CMK (cell line): ENCODE data around the gene COL27A1.

Experiments used
- DNase-seq: peaks from one replicate; pipeline ENCODE4 v3.0.0-alpha.2; 2010; ENCODE audit warnings: low read depth

COL27A1 gene

DNA sequence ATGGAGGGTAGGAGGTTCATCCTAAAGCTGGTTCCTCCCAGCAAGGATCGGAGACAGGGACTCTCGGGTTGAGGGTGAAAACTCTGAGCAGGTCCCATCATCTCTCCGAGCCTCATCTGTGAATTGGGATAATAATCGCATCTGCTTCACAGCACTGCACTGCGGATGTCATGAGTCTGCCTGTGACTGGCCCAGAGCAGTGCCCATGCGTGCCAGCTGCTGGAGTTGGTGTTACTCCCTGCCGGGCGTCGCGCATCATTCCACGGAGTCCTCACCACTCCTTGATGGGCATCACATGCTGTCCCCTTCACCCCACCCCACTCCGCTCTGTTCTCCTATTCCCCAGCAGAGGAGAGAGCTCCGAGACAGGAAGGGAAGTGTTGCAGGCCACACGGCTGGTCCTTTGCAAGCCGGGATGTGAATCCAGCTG is 132.4 kb downstream of the COL27A1 start:
- no peak for DNase-seq

DNA sequence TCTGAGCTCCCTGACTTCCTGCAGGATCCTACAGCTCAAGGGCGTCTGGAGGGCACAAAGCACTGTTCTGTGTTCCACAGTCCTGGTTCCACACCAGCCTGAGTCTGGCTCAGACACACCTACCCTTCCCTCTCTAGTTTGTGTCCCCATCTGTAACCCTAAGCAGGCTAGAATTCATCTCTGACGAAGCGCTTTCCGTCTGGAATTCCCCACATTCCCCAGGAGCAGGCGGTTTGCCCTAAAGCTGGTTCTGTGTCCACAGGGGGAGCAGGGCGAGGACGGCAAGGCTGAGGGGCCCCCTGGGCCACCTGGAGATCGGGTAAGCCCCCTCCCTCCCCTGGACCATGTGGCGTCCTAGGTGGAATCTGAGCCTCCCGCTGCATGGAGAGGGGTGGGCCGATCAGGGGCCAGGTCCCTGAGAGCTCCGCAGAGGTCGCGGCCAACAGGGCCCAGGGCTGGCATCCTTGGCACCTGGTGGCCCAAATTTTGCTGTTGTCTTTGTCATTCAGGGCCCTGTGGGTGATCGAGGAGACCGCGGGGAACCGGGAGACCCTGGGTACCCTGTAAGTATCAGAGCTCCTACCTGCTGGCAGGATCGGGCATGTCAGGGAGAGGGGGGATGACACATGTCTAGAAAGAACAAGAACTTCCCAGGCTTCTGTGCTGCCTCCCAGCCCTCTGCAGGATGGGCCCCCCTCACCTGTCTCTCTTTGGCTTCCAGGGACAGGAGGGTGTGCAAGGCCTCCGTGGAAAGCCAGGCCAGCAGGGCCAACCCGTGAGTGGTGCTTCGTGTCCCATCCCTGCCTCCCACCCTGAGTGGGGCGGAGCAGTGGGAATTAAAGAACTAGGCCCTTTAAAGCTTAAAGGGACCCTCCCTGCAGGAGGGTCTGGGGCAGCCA is 133.1 kb downstream of the COL27A1 start:
- no peak for DNase-seq

DNA sequence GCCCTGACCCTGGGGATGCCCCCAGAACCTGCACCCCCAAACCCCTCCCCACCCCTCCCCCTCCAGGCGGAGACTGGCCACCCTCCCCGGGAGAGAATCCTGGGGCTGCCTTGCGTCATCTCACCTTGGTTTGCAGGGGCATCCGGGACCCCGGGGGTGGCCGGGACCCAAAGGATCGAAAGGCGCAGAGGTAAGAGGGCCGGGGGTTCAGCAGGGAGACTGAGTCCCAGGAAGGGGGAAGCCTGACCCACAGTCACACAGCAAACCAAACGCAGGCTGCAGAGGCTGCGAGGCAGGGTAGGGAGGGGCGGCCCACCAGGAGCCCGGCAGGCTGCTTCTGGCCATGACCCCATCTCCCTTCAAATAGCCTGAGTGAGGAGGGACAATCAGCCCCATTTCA is 133.8 kb downstream of the COL27A1 start:
- no peak for DNase-seq

DNA sequence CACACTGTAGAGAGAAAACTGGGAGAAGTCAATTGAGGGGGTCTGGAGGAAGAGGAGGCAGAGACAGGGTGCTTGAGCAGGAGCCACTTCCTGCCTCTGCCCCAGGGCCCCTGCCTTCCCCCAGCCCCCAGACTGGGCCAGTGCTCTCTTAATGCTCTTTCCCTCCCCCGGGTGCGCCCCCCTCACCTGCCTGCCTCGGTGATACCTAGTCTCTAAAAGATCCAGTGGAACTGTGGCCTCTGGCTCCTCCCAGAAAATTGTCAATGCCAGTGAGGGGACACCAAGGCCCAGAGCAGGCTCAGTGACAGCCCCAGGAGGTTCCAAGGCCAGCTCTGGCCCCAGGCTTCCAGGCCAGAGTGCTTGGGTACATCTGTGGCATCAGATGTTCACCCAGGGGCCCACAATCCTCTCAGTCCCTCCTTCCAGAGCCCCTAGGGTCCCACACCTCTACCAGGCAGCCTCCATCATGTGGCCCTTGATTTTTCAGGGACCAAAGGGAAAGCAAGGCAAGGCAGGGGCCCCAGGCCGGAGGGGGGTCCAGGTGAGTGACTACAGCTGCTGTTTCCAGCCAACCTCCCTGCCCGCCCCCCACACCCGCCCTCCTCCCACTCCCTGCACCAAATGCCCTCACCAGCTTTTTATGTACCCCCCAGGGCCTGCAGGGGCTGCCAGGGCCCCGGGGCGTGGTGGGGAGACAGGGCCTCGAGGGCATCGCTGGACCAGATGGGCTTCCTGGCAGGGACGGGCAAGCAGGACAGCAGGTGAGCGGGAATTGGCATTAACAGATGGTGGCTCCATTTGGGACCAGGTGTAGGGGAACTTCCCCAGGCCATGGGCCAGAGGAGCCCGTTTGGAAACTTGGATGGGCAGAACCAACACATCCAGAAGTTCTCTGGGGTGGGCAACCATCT is 134.5 kb downstream of the COL27A1 start:
- no peak for DNase-seq

DNA sequence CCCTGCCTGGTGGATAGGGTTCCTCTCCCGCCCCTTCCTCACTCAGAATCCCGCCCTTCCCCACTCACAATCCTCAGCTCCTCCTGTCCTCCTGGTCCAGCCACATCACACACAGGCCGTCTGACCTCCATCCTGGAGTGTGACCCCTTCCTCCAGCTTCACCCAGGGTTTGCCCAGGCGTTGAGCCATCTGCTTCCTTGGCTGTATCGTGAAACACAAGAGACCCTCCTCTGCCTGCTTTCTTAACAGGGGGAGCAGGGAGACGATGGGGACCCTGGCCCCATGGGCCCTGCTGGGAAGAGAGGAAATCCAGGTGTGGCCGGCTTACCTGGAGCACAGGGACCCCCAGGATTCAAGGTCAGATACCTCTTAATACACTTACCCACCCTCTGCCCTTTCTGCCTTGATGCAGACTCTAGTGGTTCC is 135.2 kb downstream of the COL27A1 start:
- no peak for DNase-seq

DNA sequence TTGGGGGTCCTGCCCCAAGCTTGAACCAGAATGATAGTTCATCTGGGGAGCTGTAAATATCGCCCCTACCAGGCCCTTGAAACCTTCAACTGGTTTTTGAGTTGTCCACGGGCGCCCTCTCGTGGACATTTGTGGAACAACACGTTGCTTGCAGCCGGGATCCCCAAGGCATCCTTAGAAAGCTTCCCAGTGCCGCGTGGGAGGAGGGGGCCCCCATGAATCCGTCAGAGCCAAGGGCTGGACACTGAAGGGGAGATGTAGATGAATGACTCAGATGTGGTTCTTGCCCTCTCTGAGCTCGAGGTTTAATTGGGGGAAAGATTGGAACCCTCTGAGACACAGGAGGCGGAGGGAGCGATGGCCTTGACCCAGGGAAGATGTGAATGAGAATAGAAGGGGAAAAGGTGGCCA is 135.7 kb downstream of the COL27A1 start:
- peak; percentile 37 for DNase-seq

DNA sequence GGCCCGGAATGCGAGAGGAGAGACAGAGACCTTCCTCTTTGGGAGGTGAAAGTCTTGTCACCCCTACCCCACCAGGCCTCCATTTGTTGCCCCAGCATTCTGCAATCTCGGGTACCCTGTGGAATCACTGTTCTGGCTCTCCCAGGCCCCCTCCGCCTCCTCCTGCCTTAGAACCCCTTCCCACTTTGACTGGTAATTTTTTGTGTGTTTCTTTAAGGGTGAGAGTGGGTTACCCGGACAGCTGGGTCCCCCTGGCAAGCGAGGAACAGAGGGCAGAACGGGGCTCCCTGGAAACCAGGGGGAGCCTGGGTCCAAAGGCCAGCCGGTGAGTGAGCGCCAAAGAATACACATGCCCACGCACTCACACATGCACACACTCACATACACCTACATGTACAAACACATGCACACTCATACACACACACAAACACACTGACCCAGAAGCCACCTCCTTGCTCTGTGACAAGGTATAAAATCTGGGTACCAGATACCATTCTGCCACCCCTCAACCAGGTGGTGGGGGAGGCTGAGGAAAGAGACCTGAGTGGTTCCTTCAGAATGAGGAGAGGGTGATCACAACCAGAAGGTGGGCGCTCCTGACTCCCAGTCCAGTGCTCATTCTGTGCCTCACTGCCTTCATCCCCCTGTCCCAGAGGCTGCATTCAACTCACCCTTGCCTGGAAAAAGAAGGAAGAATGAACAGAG is 136.7 kb downstream of the COL27A1 start:
- DNase-seq: no peak

DNA sequence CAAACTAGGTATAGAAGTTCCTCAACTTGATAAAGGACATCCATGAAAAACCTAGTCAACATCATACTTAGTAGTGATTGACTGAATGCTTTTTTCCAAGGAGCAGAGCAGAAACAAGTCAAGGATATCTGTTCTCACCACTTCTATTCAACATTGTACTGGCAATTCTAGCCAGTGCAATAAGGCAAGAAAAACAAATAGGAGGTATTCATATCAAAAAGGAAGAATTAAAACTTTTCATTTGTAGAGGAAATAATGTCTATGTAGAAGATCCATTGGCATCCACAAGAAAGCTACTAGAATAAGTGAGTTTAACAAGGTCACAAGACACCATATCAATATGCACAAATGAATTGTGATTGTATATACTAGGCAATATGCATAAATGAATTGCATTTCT is 139.3 kb downstream of the COL27A1 start:
- DNase-seq: no peak

DNA sequence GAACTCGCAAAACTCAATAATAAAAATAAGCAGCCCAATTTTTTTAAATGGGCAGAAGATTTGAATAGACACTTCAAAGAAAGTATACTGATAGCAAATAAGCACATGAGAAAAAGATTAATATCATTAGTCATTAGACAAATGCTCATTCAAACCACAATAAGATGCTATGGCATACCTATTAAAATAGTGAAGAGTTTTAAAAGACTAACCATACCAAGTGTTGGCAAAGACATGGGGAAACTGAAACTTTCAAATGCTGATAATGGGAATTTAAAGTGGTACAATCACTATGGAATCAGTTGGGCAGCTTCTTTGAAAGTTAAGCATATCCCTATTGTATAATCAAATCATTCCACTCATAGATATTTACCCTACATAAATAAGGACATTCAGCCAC is 141.0 kb downstream of the COL27A1 start:
- no peak for DNase-seq

DNA sequence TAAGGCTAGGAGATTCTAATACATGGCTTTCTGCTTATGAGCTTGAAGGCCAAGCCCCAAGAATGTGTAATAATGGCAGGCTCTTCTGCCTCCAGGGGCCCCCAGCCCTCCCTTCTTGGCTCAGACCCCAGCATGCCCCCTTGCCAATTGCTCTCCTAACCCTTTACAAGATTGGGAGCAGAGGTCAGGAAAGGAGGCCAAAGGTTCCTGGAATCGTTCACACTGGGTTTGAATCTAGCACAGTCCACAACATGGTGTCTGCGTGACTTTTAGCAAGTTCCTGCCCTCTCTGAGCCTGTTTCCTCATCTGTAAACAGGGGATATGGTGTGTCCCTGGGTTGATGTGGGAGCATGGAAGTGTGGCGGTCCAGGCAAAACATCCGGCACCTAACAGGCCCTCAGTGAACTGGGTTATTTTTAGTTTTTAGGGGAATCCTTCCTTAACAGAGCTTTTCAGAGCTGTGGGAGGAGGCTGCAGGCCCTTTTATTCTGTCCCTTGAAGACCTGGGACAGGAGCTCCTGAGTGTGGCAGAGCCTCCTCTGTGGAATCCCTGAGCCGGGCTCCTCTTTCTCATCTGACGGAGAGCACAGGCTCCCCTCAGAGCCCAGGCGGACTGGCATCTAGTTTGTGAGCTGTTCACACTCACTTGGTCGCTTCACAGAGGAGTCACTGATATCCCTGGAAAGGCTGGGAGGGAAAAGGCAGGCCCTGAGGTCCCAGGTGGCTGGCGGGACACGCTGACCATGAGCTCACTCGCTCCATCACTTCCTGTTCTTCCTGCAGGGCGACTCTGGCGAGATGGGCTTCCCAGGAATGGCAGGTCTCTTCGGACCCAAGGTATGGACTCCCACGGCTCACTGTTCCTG is 144.2 kb downstream of the COL27A1 start:
- DNase-seq: no peak

DNA sequence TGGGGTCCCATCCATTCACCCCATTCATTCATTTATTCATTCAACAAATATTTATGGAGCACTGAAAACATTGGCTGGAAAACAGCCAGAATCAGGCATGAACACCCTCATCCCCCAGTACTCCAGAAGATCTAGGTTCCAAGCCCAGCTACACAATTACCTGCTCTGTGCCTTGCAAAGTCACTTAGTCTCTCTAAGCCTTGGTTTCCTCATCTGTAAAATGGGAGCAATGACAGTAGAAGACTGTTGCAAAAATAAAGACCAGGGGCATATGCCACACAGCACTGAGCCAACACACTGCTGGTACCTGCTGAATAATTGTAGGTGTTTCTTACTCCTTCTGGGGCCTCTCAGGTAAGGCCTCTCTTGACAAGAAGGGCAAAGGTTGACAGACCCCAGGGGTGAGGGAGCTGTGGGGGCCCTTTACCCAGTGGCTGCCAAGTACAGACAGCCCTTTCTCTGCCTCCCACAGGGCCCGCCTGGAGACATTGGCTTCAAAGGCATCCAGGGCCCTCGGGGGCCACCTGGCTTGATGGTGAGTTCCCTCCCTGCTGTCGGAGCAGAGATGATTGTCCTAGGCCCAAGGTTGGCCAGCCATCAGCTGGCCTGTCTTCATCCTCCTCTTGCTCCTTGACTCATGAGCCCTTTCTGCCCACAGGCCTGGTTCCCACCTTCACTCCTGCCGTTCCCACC is 145.0 kb downstream of the COL27A1 start:
- DNase-seq: no peak

DNA sequence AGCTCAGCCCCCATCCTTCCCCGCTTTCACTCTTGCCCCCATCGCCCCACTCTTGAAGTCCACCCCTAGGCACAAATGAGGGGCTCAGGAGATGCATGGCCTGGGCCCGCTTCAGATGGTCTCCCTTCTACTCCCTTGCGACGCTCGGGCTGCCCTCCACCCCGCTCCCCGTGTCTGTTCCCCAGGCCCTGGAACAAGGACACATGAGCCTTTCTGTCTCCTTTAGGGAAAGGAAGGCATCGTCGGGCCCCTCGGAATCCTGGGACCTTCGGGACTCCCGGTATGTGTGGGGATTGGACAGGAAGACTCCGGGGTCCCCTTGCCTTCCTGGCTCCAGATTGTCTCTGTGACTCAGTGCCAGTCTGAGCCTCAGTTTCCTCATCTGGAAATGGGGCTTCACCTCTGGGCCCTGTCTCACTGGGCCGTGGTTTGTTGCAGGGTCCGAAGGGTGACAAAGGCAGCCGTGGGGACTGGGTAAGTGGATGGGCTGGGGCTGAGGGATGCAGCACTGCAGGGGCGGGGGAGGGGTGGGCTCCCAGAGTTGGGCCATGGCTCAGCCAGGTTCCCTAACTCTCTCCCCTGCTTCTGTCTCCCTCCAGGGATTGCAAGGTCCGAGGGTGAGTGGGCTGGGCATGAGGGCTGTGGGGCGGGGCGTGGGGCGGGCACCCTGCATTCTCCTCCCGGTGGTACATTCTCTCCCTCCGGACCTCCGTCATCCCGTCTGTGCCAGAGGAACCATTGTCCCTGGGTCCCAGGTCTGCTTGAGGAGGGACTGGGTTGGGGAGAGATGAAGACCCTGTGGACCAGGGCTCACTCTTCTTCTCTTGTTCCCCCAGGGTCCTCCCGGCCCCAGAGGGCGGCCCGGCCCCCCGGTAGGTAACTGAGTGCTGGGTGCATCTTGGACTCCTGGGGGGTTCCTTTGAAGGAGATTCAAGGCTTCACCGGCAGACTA is 145.8 kb downstream of the COL27A1 start:
- no peak for DNase-seq

DNA sequence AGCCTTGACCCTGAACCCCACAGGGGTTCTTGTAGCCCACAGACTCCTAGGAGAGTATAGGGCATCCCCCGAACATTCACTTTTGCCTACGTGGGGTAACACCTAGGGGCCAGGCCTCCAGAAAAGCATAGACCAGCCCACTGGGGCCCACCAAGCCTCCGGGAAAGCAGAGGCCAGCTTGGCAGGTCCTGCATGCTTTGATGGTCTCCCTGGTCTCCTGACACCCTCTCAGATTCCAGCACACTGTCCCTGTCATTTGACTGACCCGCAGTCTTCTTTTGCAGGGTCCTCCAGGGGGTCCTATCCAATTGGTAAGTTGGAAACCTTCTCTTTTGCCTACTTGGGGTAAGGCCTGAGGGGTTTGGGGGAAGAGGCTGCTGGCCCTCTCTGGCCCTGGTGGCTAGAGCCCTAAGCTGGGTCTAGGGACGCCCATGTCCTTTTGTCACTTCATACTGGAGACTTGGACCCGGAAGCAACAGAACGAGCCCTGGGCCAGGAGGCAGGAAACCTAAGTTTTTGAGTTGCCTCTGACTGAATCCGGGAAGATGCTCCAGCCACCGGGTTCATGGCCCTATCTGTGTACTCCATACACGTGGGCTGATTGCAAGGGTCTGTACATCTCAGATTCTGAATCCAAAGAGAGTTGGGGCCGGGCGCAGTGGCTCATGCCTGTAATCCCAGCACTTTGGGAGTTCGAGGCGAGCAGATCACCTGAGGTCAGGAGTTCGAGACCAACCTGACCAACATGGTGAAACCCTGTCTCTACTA is 146.6 kb downstream of the COL27A1 start:
- no peak for DNase-seq

DNA sequence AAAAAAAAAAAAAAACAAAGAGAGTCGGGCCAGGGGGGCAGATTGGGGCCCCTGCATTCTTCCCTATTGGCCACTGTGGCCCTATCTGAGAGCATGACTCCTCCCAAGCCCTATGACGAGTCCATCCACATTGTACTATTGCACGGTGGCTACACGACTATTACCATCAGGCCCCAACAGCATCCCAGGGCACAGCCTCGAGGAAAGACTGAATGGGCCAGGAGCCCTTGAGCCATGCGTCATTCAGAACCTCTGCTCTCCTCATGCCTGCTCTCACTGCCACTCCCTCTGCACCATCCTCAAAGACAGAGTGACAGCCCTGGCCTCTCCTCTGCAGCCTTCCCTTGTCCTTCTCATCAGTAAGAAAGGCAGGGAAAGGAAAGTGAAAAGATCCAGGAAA is 147.4 kb downstream of the COL27A1 start:
- no peak for DNase-seq

DNA sequence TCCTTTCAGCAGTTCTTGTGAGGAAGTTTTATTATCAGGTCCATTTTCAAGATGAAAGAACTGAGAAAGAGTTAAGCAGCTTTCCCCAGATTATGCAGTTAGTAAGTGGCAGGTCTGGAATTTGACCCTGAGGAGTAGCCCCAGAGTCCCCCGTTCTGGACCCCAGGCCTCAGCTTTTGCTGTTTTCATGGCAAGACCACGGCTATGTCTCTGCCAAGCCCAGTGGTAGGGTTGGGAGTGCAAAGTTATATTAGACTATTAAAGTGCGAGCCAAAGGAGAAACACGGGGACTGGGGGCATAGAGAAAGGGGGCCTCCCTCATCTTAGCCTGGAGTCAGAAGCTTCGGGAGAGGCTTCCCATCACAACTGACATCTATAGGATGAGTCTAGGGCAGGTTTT is 148.2 kb downstream of the COL27A1 start:
- no peak for DNase-seq

DNA sequence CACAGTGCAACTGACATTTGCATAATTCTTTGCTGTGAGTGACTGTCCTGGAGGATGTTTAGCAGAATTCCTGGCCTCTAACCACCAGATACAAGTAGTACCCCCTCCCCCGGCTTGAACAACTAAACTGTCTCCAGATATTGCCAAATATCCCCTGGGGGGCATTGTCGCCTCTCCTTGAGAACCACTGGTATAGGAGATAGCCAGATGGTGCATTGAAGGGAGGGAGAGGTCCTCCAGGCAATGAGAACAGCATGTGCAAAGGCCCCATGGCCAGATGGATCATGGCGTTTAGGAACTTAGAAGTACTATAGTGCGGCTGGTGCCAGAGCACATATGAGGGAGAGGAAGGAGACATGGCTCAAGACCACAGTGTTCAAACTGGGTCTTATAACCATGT is 148.6 kb downstream of the COL27A1 start:
- DNase-seq: no peak

DNA sequence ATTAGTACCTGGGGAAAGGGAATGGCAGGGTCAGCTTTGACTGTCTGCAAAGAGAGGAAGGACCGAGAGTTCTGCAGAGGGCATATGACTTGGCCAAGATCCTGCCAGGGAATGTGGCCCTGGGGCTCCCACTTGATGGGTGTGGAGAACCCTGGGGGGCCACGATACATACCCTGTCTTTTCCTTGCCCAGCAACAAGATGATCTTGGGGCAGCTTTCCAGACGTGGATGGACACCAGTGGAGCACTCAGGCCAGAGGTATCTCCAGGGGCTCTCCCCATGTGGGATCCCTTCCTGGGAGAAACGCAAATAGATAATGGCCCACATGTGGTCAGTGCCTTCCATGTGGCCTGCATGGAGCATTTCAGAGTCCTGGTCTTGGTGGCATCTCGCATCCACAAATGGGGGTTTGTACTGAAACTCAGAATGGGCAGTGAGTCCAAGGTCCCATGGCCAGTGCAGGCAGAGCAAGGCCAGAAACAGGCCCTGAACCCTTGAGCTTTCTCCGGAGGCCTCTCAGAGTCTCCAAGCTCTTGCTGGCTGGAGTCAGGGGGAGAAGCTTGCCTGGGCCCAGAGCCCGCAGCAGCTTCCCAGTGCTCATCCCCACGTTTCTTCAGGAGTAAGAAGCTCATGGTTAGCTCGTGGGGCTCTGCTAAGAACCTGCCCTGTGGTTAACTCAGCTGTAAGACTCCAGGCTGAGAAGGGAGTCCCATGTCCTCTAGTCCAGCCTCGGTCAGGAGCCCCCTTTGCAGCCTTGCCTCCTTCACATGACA is 149.3 kb downstream of the COL27A1 start:
- no peak for DNase-seq

DNA sequence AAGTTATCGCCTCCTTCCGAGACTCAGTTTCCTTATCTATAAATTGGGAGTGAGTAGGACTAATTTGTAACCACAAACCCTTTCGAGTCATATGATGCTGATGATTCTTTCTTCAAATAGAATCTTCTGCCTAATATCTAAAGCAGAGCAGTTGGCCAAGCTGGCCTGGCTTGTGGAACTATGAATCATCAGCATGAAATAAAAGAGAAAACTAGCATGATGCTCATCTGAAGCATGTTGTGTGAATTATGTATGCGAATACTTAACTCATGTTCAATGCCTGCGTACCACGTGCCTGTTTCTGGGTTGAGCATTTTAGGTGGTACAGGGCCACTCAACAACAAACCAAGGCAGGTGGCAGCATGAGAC is 152.5 kb downstream of the COL27A1 start:
- no peak for DNase-seq
